Retinal pigment epithelial cell (primary cell): Measurements from ENCODE around the gene AGR3.

Experiments used
- DNase-seq: peaks from one replicate; pipeline ENCODE4 v3.0.0-alpha.2; 2010; ENCODE audit warnings: low read depth
- H3K4me3 ChIP-seq: 2 replicates; pipeline ENCODE4 v1.5.1; 2011; ENCODE audit warnings: mild to moderate bottlenecking, low read length, control low read depth, moderate library complexity
- TF ChIP-seq, protein P1 (sequence below): conservative IDR thresholded peaks from 2 replicates; pipeline ENCODE4 v1.5.1; 2011; ENCODE audit warnings: low read depth, low read length, control low read depth, inconsistent platforms

AGR3 gene

GRCh38 chr7:16891874-16892643 is 10.3 kb upstream of the AGR3 start:
- TF ChIP-seq, protein P1, sequence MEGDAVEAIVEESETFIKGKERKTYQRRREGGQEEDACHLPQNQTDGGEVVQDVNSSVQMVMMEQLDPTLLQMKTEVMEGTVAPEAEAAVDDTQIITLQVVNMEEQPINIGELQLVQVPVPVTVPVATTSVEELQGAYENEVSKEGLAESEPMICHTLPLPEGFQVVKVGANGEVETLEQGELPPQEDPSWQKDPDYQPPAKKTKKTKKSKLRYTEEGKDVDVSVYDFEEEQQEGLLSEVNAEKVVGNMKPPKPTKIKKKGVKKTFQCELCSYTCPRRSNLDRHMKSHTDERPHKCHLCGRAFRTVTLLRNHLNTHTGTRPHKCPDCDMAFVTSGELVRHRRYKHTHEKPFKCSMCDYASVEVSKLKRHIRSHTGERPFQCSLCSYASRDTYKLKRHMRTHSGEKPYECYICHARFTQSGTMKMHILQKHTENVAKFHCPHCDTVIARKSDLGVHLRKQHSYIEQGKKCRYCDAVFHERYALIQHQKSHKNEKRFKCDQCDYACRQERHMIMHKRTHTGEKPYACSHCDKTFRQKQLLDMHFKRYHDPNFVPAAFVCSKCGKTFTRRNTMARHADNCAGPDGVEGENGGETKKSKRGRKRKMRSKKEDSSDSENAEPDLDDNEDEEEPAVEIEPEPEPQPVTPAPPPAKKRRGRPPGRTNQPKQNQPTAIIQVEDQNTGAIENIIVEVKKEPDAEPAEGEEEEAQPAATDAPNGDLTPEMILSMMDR, result no peak
- DNase-seq, result no peak

DNA sequence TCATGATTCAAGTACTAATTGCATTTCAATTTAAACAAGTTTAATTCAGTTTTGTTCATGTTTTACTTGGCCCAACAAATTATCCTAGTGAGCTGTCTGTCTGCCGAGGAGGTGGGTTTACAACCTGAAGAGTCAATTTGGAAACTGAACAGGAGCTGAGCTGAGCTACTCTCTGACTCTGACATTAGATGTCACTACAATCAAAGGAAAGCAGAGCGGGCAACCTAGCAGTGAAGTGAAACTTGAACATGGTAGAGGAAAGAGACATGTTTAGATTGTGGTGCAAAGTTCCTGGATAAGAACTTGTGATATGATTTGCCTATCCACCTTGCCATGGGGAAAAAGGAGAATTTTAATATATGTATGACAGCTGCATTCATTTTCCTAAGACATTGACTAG is 9.6 kb upstream of the AGR3 start:
- no peak for DNase-seq
- TF ChIP-seq, protein P1, result peak; percentile 40
- no peak overlapping the region for H3K4me3 ChIP-seq

More at GRCh38 chr7:16891874-16892643, 10.3 kb upstream of the AGR3 start:
- no peak overlapping the region for H3K4me3 ChIP-seq

GRCh38 chr7:16889851-16890415 is 8.2 kb upstream of the AGR3 start:
- DNase-seq, result no peak
- TF ChIP-seq, protein P1, result no peak
- no peak overlapping the region for H3K4me3 ChIP-seq

GRCh38 chr7:16889305-16889704 is 7.5 kb upstream of the AGR3 start:
- H3K4me3 ChIP-seq, result no peak overlapping the region
- DNase-seq, result no peak
- TF ChIP-seq, protein P1, result no peak

GRCh38 chr7:16883918-16884317 is 2.1 kb upstream of the AGR3 start:
- TF ChIP-seq, protein P1, result no peak
- no peak for DNase-seq
- no peak overlapping the region for H3K4me3 ChIP-seq

DNA sequence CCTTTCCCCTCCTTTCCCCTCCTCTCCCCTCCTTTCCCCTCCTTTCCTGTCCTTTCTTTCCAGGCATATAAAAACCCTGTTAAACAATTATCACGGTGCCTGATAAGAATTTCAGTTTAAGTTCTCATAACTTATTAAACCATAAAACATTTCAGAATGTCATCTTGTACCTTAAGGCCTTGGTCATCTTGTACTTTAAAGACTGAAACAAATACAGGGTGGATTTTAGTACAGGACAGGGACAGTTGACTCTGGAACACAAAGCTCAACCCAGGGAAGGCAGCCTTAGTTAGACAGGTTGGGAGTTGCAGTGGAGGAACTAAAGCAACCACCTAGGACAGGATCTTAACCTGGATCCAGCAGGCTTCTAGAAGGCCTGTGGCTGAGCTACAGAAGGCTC is 1.2 kb downstream of the AGR3 start:
- TF ChIP-seq, protein P1, result no peak

DNA sequence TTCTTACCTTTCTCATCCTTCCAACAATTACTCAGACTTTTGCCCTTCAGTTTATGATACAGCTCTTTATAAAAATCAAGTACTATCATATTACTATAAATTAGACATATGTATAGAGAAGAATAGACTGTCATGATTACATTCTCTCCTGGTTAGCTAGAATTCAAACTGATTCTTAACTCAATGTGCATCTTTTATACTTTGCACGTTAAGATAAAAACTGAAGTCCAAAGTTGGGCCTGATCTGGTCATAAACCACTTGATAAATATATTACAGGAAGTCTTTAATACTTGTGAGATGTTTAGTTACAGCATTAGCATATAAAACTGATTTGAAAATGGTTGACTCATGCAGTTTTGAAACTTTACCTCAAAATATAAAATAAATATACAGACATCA is 2.6 kb downstream of the AGR3 start:
- H3K4me3 ChIP-seq, result no peak overlapping the region
- TF ChIP-seq, protein P1, result no peak

More for the DNA sequence above, 1.2 kb downstream of the AGR3 start:
- H3K4me3 ChIP-seq, result no peak overlapping the region
- no peak for DNase-seq

More for the DNA sequence above, 2.6 kb downstream of the AGR3 start:
- no peak for DNase-seq
